HepG2 (cell line): ENCODE measurements around the gene LSM8. TPM values are rescaled to one million over a fixed set of nuclear protein-coding genes. Genes with fewer than 3 reads are reported as not detected.

Experiments used
- ATAC-seq: fragments of 200-7000 bp; cut with Tn5 transposase; 3 replicates; pipeline ENCODE4 v1.9.1; 2020; ENCODE audit warnings: mild to moderate bottlenecking, moderate library complexity
- BruUV-seq: library from RNA; stranded (reverse); fragments of 400-500 nt; replicated peaks from 2 replicates; lab custom pipeline; 2021; lab: Mats Ljungman, UMichigan
- CTCF ChIA-PET: fragments of 300-600 bp; formaldehyde crosslinking; extraction: SDS; loops from one replicate; lab custom pipeline; 2021; ENCODE audit warnings: low total read pairs, inconsistent platforms, low intra/inter-chr PET ratio; lab: Yijun Ruan, JAX
- POLR2A ChIA-PET: fragments of 350-600 bp; sonication (Branson Sonifier 250); formaldehyde crosslinking; loops from one replicate; lab custom pipeline; 2020; ENCODE audit warnings: antibody characterized with exemption, inconsistent platforms; lab: Yijun Ruan, JAX
- DNase-seq: peaks from one replicate; pipeline ENCODE4 v3.0.0-alpha.2; 2015; ENCODE audit warnings: low spot score
- FAIRE-seq: peaks from 3 replicates; lab custom pipeline; 2011; peaks lifted over from hg19 to GRCh38; lab: Jason Lieb, UNC
- H2AFZ ChIP-seq: one replicate; pipeline ENCODE4 v1.6.1; 2011; ENCODE audit warnings: low read length, inconsistent platforms
- H3K27ac ChIP-seq: fragments of 300-600 bp; 3 replicates; pipeline ENCODE4 v1.8.0; 2011; ENCODE audit warnings: mixed run types, mild to moderate bottlenecking, mixed read lengths, low read length, inconsistent platforms; ENCODE audit not compliant: insufficient read depth; ENCODE audit errors: extremely low read length
- H3K27me3 ChIP-seq, 2 experiments: fragments of 200-600 bp in 1 of 2; 2 replicates in 1 of 2; 3 replicates in 1 of 2; pipeline versions ENCODE4 v1.6.0 to v1.8.0; 2011; ENCODE audit warnings: low read length in 2 of 2, mild to moderate bottlenecking in 2 of 2, moderate library complexity in 2 of 2, inconsistent platforms in 1 of 2; ENCODE audit not compliant: insufficient read depth in 2 of 2, control insufficient read depth in 1 of 2
- H3K36me3 ChIP-seq, 2 experiments: fragments of 200-600 bp in 1 of 2; replicated peaks in 1 of 2; 2 replicates in 1 of 2; 3 replicates in 1 of 2; pipeline versions ENCODE4 v1.5.1 to v1.8.0; 2011; ENCODE audit warnings: low read length in 2 of 2, inconsistent platforms in 1 of 2; ENCODE audit not compliant: insufficient read depth in 2 of 2, control insufficient read depth in 1 of 2
- H3K4me1 ChIP-seq: 2 replicates; pipeline ENCODE4 v1.5.1; 2012; ENCODE audit warnings: low read length, inconsistent platforms; ENCODE audit not compliant: insufficient read depth
- H3K4me2 ChIP-seq: 2 replicates; pipeline ENCODE4 v1.6.0; 2011; ENCODE audit warnings: low read depth, low read length, inconsistent platforms
- H3K4me3 ChIP-seq, 3 experiments: fragments of 200-600 bp in 1 of 3; sonication (generic), shearing (Covaris generic) in 1 of 3; replicated peaks in 1 of 3; 2 replicates each; pipeline ENCODE4 v1.5.1; 2011 to 2016; ENCODE audit warnings: low read length in 3 of 3, inconsistent platforms in 2 of 3, low read depth in 2 of 3, mild to moderate bottlenecking in 2 of 3, control low read depth in 1 of 3, mixed read lengths in 1 of 3; ENCODE audit not compliant: insufficient read depth in 1 of 3
- H3K79me2 ChIP-seq: one replicate; pipeline ENCODE4 v1.6.1; 2011; ENCODE audit warnings: low read length, inconsistent platforms; ENCODE audit not compliant: insufficient read depth
- H3K9ac ChIP-seq: 2 replicates; pipeline ENCODE4 v1.6.0; 2011; ENCODE audit warnings: mild to moderate bottlenecking, low read depth, low read length, inconsistent platforms; ENCODE audit not compliant: insufficient read depth
- H3K9me3 ChIP-seq: 2 replicates; pipeline ENCODE4 v1.5.1; 2012; ENCODE audit warnings: mild to moderate bottlenecking, low read length
- H4K20me1 ChIP-seq: 2 replicates; pipeline ENCODE4 v1.6.0; 2011; ENCODE audit warnings: inconsistent platforms, mild to moderate bottlenecking, low read length, moderate library complexity; ENCODE audit not compliant: insufficient read depth
- ARNT ChIP-seq: fragments of 450-650 bp; IDR thresholded peaks from 2 replicates; pipeline ENCODE4 v1.6.1; 2017
- CHCHD3 ChIP-seq: sonication (generic); formaldehyde crosslinking; IDR thresholded peaks from 2 replicates; pipeline ENCODE4 v1.8.0; 2022; ENCODE audit warnings: mild to moderate bottlenecking, missing genetic modification reagents, moderate library complexity
- CTCF ChIP-seq: sonication (generic); formaldehyde crosslinking; IDR thresholded peaks from 2 replicates; pipeline ENCODE4 v1.5.0; 2020; ENCODE audit warnings: mild to moderate bottlenecking, missing genetic modification reagents, moderate library complexity
- EHMT2 ChIP-seq: fragments of 200-600 bp; sonication (generic); IDR thresholded peaks from 2 replicates; pipeline ENCODE4 v1.7.0; 2017; ENCODE audit warnings: antibody characterized with exemption, low read depth, low read length, borderline replicate concordance
- GABPA ChIP-seq, 2 experiments: IDR thresholded peaks; 2 replicates each; pipeline ENCODE4 v1.6.1; 2011 to 2016; ENCODE audit warnings: low read depth in 2 of 2, low read length in 1 of 2, missing biosample characterization in 1 of 2, missing genetic modification characterization in 1 of 2
- KDM4B ChIP-seq: sonication (generic); formaldehyde crosslinking; IDR thresholded peaks from 2 replicates; pipeline ENCODE4 v1.4.0; 2020; ENCODE audit warnings: missing genetic modification reagents
- MNT ChIP-seq: fragments of 450-650 bp; IDR thresholded peaks from 2 replicates; pipeline ENCODE4 v1.6.1; 2016
- NBN ChIP-seq: fragments of 450-650 bp; conservative IDR thresholded peaks from 2 replicates; pipeline ENCODE4 v1.6.1; 2017
- SP1 ChIP-seq, 2 experiments: fragments of 450-650 bp in 1 of 2; sonication (generic) in 1 of 2; formaldehyde crosslinking in 1 of 2; IDR thresholded peaks; 2 replicates each; pipeline versions ENCODE4 v1.4.0 to v1.6.1; 2016 to 2020; ENCODE audit warnings: missing genetic modification reagents in 1 of 2
- ZNF709 ChIP-seq: sonication (generic); formaldehyde crosslinking; IDR thresholded peaks from 2 replicates; pipeline ENCODE4 v1.5.0; 2020; ENCODE audit warnings: mild to moderate bottlenecking, missing genetic modification reagents
- WGBS: methylation state at CpG from one replicate; pipeline ENCODE4 v1.1.6; 2017; ENCODE audit warnings: low lambda C conversion rate; 5-methylcytosine and 5-hydroxymethylcytosine counted together
- in situ Hi-C: cut with HindIII; loops from 2 replicates; pipeline ENCODE4 v1.10.0; 2017; ENCODE audit warnings: low pct_unique_long_range_greater_than_20kb; ENCODE audit not compliant: extremely low pct_ligation_motif_present
- intact Hi-C: fragments of 100-400 bp; cut with micrococcal nuclease; formaldehyde crosslinking; loops from one replicate; pipeline ENCODE4 v1.10.0; 2022; ENCODE audit not compliant: unreplicated experiment
- polyA plus RNA-seq, 8 experiments: library from polyadenylated mRNA; depleted of rRNA in 3 of 8; stranded (reverse) in 7 of 8; unstranded in 1 of 8; fragments of >200 nt; fragmentation: Illumina TruSeq in 4 of 8; extraction: Trizol in 4 of 8; gene quantifications; 2 replicates each; pipeline versions ENCODE4 v1.2.1 to v1.2.3, GENCODE V29; 2011 to 2016; ENCODE audit warnings: low read depth in 4 of 8, missing spikeins in 1 of 8, mixed read lengths in 1 of 8; ENCODE audit not compliant: insufficient read depth in 1 of 8
- total RNA-seq, 5 experiments: library from RNA; depleted of rRNA; stranded (reverse); fragments of >200 nt; fragmentation: Illumina TruSeq; extraction: Trizol; gene quantifications; 2 replicates each; pipeline ENCODE4 v1.2.3, GENCODE V29; 2016; ENCODE audit warnings: low read depth in 1 of 5

Gene LSM8
- total and polyA plus RNA-seq, 2 of the 13 experiments (the other 11 are each of a cell fraction or from before 2014, with no cell fraction given), result 44.3 to 67.3 TPM

GRCh38 chr7:118233799-118234198 is 49.8 kb downstream of the LSM8 start:
- 8% methylated on average over 1 of the region's 1 CpG for WGBS
- ATAC-seq (no peak), DNase-seq (no peak), FAIRE-seq (no peak)
- no peak overlapping the region for H3K4me3 ChIP-seq
- no peaks in the 10 kb centered on the region for H3K27me3 ChIP-seq
- H3K27ac ChIP-seq, result no peak overlapping the region
- H3K79me2 ChIP-seq, result no peaks in the 10 kb centered on the region
- TF ChIP-seq NBN (no peak), ARNT (no peak), SP1 (IDR thresholded peaks at IDR 0.05) (no peak), SP1 (CRISPR knock-in tag; IDR thresholded peaks at IDR 0.05) (no peak), CTCF (no peak), EHMT2 (no peak), ZNF709 (CRISPR knock-in tag) (no peak), MNT (no peak), KDM4B (CRISPR knock-in tag) (no peak), CHCHD3 (CRISPR knock-in tag) (no peak), GABPA (IDR thresholded peaks at IDR 0.05; ENCODE audit: low read depth, low read length) (no peak), GABPA (CRISPR knock-in tag; IDR thresholded peaks at IDR 0.05; ENCODE audit: low read depth) (no peak)
- H3K4me1 ChIP-seq, result no peaks in the 10 kb centered on the region
- H2AFZ ChIP-seq, result no peak overlapping the region
- H3K9ac ChIP-seq, result no peak overlapping the region
- POLR2A ChIA-PET, result no interaction called here
- H3K9me3 ChIP-seq, result no peaks in the 10 kb centered on the region
- H3K36me3 ChIP-seq, result no peaks in the 10 kb centered on the region
- H4K20me1 ChIP-seq, result no peaks in the 10 kb centered on the region
- H3K4me2 ChIP-seq, result no peak overlapping the region
- in situ Hi-C loops (no loop called here), intact Hi-C loops (no loop called here)
- CTCF ChIA-PET, result no interaction called here
- BruUV-seq, result no TSS peak
